Stimulated activated effector memory CD8-positive, alpha-beta T cell treated with anti-CD3 and anti-CD28 coated beads, Interleukin-12 subunit alpha, Interleukin-12 subunit beta, amount 100 ng/mL, for 72 hours (primary cell): Measurements from ENCODE around the gene ARPIN.
"Not testable (repeated sequence)": the region's sequence is repeated elsewhere in the genome, so short reads cannot be mapped to it uniquely, and the experiment has no call there.

ENCODE experiments used
- ATAC-seq: fragments of 150-1000 bp; cut with Tn5 transposase; 2 replicates; pipeline ENCODE4 v1.10.0; 2021
- DNase-seq, 2 donors: peaks; one replicate each; pipeline ENCODE4 v3.0.0; 2021 to 2022; ENCODE audit warnings: low spot score in 2 of 2
- H3K27ac Mint-ChIP-seq: one replicate; pipeline ENCODE4 v1.8.0; 2022; ENCODE audit warnings: mild to moderate bottlenecking, mixed read lengths
- H3K36me3 Mint-ChIP-seq: one replicate; pipeline ENCODE4 v1.8.0; 2022; ENCODE audit warnings: mild to moderate bottlenecking, mixed read lengths
- H3K4me1 Mint-ChIP-seq: one replicate; pipeline ENCODE4 v1.8.0; 2022; ENCODE audit warnings: mixed read lengths
- H3K4me3 Mint-ChIP-seq: one replicate; pipeline ENCODE4 v1.8.0; 2022; ENCODE audit warnings: mild to moderate bottlenecking, mixed read lengths
- H3K9me3 Mint-ChIP-seq: one replicate; pipeline ENCODE4 v1.8.0; 2022; ENCODE audit warnings: mixed read lengths

Gene ARPIN

GRCh38 chr15:89874926-89875564 is 37.7 kb downstream of the ARPIN start:
- H3K36me3 Mint-ChIP-seq, result peaks cover 36% of the 10 kb centered on the region
- H3K27ac Mint-ChIP-seq, result no peak overlapping the region

DNA sequence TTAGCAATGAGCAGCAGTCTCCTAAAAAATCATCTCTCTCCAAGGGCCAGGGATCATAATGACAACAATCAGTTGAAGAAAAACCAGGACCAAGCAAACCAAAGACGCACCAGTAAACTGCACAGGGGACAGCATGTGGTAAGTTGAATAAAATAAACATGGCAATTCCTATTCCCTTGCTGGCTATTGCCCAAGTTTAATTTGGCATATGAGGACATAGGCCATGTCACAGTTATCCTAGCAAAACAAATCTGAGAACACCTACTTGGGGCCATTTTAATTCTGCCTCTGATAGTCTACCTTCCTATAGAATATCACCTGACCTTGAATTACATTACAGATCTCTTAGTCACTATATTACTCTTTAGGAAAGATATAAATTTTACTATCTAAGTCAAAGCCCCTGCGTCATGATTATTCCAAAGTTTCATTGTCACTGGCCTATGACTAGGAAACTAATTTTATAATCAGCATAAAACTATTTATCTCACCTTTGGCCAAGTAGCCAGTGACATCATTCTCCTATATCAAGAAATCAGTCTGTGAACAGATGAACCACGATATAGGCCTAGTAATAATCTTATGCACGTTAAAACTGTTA is 42.0 kb downstream of the ARPIN start:
- DNase-seq, result no peak
- Mint-ChIP-seq H3K36me3 (peaks cover 34% of the 10 kb centered on the region), H3K4me3 (no peak overlapping the region), H3K27ac (no peak overlapping the region), H3K4me1 (no peaks in the 10 kb centered on the region), H3K9me3 (no peaks in the 10 kb centered on the region)
- no peak for ATAC-seq

More at GRCh38 chr15:89874926-89875564, 37.7 kb downstream of the ARPIN start:
- H3K9me3 Mint-ChIP-seq, result no peaks in the 10 kb centered on the region
- H3K4me1 Mint-ChIP-seq, result no peaks in the 10 kb centered on the region
- DNase-seq, result peak; percentile 73 to 88
- H3K4me3 Mint-ChIP-seq, result no peak overlapping the region
- ATAC-seq, result peak; percentile 98

- ATAC-seq (no peak), DNase-seq (no peak)
- H3K27ac Mint-ChIP-seq, result no peak overlapping the region
- peaks cover 36% of the 10 kb centered on the region for H3K36me3 Mint-ChIP-seq
- H3K4me1 Mint-ChIP-seq, result no peaks in the 10 kb centered on the region
- H3K9me3 Mint-ChIP-seq, result no peaks in the 10 kb centered on the region
- H3K4me3 Mint-ChIP-seq, result no peak overlapping the region
Measured at GRCh38 chr15:89870006-89870405, 42.7 kb downstream of the ARPIN start.

GRCh38 chr15:89869490-89869889 is 43.3 kb downstream of the ARPIN start:
- not testable (repeated sequence) for H3K9me3 Mint-ChIP-seq, DNase-seq, H3K4me1 Mint-ChIP-seq, ATAC-seq, H3K4me3 Mint-ChIP-seq, H3K27ac Mint-ChIP-seq
- peaks cover 36% of the 10 kb centered on the region for H3K36me3 Mint-ChIP-seq

DNA sequence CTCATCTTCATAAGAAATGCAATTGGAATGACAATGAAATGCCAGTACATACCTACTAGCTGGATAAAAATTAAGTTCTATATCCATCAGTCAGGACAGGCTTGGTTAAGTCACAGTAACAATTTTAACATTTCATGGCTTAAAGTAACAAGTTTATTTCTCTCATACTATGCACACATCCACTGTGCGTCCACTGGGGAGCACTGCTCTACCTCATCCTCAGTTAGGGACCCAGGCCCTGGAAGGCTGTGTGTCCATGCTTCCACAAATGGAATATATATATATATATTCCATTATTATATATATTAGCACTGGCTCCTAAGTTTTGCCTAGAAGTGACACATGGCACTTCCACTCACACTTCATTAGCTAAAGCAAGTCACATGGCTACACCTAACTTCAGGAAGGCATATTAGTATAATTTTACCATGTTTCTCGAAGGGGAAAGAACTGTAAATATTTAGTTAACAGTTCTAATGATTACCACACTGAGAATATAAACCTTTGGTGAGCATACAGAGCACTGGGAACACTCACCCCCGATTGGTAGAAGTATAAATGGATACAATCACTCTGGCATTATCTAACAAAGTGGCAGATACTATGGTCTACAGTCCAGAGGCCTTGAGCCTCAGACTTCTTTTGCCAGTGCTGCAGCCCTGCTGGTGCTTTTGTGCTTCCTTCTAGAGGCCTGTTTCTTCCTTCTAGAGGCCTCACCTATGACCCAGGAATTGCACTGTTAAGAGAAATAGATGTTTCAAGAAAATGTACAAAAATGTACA is 47.6 kb downstream of the ARPIN start:
- Mint-ChIP-seq H3K36me3 (peaks cover 31% of the 10 kb centered on the region), H3K4me1 (no peaks in the 10 kb centered on the region), H3K9me3 (no peaks in the 10 kb centered on the region), H3K4me3 (no peak overlapping the region), H3K27ac (peak overlapping the region; percentile 74)
- DNase-seq, result no peak
- no peak for ATAC-seq

DNA sequence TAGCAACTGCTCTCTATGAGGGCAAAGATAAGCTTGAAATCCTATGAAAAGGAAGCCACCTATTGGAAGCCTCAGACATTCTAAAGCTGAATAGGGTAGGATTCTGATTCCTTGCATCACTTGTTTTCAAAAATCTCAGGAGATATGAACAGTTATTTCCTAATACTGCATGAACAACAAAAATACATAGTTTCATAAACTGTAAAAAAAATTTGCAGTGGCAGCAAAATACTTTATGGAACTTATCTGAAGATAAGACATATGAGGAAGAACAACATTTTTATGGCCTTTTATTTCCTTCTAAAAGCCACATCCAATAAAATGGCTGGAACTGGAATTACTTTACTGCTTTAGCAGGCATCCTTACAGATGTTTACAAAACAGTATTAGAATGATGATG is 48.8 kb downstream of the ARPIN start:
- H3K4me3 Mint-ChIP-seq, result no peak overlapping the region
- no peak for DNase-seq
- no peaks in the 10 kb centered on the region for H3K4me1 Mint-ChIP-seq
- H3K36me3 Mint-ChIP-seq, result peaks cover 29% of the 10 kb centered on the region
- no peak for ATAC-seq
- H3K27ac Mint-ChIP-seq, result peak overlapping the region; percentile 74
- H3K9me3 Mint-ChIP-seq, result no peaks in the 10 kb centered on the region

DNA sequence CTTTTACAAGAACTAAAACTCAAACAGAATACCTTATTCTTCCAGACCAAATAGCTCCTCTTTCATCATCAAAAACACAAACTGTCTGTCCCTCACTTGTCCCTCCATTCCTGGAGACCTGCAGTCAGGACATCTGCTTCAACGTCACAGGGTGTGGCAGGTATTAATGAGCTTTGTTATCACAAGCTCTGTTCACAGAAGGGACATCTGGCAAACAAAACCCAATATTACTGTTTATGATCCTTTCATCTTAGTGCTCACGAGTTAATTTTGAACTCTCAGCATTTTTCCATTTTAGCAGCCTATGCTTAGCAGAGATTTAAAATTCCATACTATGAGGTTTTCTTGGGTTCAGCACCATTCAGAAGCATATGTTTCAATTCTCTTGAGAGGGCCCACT is 51.9 kb downstream of the ARPIN start:
- Mint-ChIP-seq H3K9me3 (no peaks in the 10 kb centered on the region), H3K4me1 (no peaks in the 10 kb centered on the region)

GRCh38 chr15:89860431-89860830 is 52.3 kb downstream of the ARPIN start:
- no peak for ATAC-seq
- Mint-ChIP-seq H3K36me3 (peaks cover 30% of the 10 kb centered on the region), H3K4me3 (no peak overlapping the region), H3K4me1 (no peaks in the 10 kb centered on the region), H3K27ac (no peak overlapping the region), H3K9me3 (no peaks in the 10 kb centered on the region)
- DNase-seq, result no peak

More for the DNA sequence above, 51.9 kb downstream of the ARPIN start:
- peaks cover 34% of the 10 kb centered on the region for H3K36me3 Mint-ChIP-seq
- no peak overlapping the region for H3K27ac Mint-ChIP-seq
- no peak for DNase-seq
- no peak overlapping the region for H3K4me3 Mint-ChIP-seq
- ATAC-seq, result no peak

DNA sequence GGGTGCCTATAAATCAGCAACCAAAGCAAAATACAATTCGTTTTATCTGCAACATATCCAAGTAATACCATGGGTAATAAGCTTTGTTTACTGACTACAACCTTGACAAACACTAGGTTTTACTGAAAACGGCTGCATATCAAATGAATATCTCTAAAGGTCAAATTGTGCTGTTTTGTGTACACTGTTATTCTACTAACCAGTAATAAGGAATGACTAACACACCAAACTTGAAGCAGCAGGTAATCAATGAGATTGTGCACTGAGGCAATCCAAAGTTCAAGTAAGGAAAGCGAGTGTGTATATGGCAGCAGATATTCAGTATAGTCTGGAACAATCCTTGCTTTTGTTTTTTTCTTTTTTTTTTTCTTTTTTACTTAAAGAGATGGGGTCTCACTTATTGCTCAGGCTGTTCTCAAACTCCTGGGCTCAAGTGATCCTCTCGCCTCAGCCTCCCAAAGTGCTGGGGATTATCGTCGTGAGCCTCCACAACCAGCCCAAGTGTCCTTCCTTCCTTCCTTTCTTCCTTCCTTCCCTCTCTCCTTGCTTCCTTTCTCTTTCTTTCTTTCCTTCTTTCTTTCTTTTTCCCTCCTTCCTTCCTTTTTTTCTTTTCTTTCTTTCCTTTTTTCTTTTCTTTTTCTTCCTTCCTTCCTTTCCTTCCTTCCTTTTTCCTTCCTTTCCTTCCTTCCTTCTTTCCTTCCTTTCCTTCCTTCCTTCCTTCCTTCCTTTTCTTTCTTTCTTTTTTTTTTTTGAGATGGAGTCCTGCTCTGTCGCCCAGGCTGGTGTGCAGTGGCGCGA is 53.9 kb downstream of the ARPIN start:
- no peaks in the 10 kb centered on the region for H3K4me1 Mint-ChIP-seq
- DNase-seq, result no peak

GRCh38 chr15:89857673-89858072 is 55.1 kb downstream of the ARPIN start:
- H3K4me1 Mint-ChIP-seq, result no peaks in the 10 kb centered on the region
- ATAC-seq, result no peak
- H3K4me3 Mint-ChIP-seq, result no peak overlapping the region
- H3K9me3 Mint-ChIP-seq, result no peaks in the 10 kb centered on the region
- peaks cover 29% of the 10 kb centered on the region for H3K36me3 Mint-ChIP-seq
- DNase-seq, result peak in 1 of 2 donors; percentile 2
- no peak overlapping the region for H3K27ac Mint-ChIP-seq

More for the DNA sequence above, 53.9 kb downstream of the ARPIN start:
- H3K9me3 Mint-ChIP-seq, result no peaks in the 10 kb centered on the region
- no peak overlapping the region for H3K27ac Mint-ChIP-seq
- peaks cover 29% of the 10 kb centered on the region for H3K36me3 Mint-ChIP-seq
- ATAC-seq, result no peak
- H3K4me3 Mint-ChIP-seq, result no peak overlapping the region

- peak in 1 of 2 donors; percentile 40 for DNase-seq
- Mint-ChIP-seq H3K4me1 (no peaks in the 10 kb centered on the region), H3K36me3 (peaks cover 40% of the 10 kb centered on the region), H3K4me3 (no peak overlapping the region), H3K9me3 (no peaks in the 10 kb centered on the region), H3K27ac (no peak overlapping the region)
- ATAC-seq, result no peak
Measured at GRCh38 chr15:89855948-89856347, 56.8 kb downstream of the ARPIN start.

- ATAC-seq, H3K4me1 Mint-ChIP-seq, H3K4me3 Mint-ChIP-seq, DNase-seq, H3K9me3 Mint-ChIP-seq, H3K27ac Mint-ChIP-seq: not testable (repeated sequence)
- H3K36me3 Mint-ChIP-seq, result peaks cover 43% of the 10 kb centered on the region
Measured at GRCh38 chr15:89854863-89855262, 57.9 kb downstream of the ARPIN start.

DNA sequence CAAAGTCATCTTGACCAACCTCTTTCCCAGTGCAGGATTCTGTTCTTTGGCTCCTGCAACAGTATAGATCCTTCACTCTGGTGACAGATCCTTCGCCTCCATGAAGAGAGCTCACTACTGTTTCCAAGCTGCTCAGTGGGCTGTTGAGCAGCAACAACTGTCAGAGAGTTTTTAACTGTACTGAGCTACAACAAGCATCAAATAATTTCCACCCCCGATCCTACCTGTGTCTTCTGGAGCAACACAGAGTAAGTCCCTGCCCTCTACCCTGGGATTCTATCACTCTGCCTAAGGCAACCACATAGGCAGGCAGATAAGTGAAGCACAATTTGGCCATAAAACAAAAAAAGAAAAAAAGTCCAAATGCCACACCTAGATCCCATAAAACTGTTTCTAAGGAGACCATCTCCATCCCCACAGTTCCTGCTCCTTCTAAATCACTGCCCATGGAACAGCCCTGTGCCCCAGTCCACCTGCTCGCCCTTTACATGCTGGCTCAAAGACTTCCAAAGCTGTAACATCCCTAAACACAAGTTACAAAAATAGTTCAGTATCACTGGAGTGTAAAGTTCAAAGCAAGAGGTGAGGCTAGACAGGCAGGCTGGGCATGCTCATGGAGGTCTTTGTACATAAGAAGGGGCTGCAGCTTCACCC is 60.3 kb downstream of the ARPIN start:
- DNase-seq, result peak in 1 of 2 donors; percentile 28
- peaks cover 7% of the 10 kb centered on the region for H3K4me1 Mint-ChIP-seq
- no peak overlapping the region for H3K27ac Mint-ChIP-seq
- no peaks in the 10 kb centered on the region for H3K9me3 Mint-ChIP-seq
- no peak for ATAC-seq
- H3K4me3 Mint-ChIP-seq, result no peak overlapping the region
- H3K36me3 Mint-ChIP-seq, result peaks cover 36% of the 10 kb centered on the region

- Mint-ChIP-seq H3K9me3 (no peaks in the 10 kb centered on the region), H3K4me3 (no peak overlapping the region), H3K4me1 (peaks cover 7% of the 10 kb centered on the region), H3K27ac (peak overlapping the region; percentile 17), H3K36me3 (peaks cover 36% of the 10 kb centered on the region)
- peak in 1 of 2 donors; percentile 15 for DNase-seq
- no peak for ATAC-seq
Measured at GRCh38 chr15:89851673-89852341, 60.9 kb downstream of the ARPIN start.
